ENCODE data around the gene LKAAEAR1. TPM values are rescaled to one million over a fixed set of nuclear protein-coding genes. Genes with fewer than 3 reads are reported as not detected.
A peak's percentile ranks its signal among the peaks of the same experiment; 100 is the strongest.

LKAAEAR1 gene
- total and polyA plus RNA-seq, 2 of the 4 experiments (the other 2 are of a cell fraction), result 0.21 TPM; not detected in 1

GRCh38 chr20:64057628-64058498 lies 26.3 kb downstream of the LKAAEAR1 start:
- in situ Hi-C loops (cut with MboI; ENCODE audit: low sequenced_read_pairs), result no loop called here
- Histone ChIP-seq H3K9me3 (ENCODE audit: control insufficient read depth, insufficient read depth, low read length) (no peaks in the 10 kb centered on the region), H3K9me1 (ENCODE audit: insufficient read depth, low read length) (peaks cover 6% of the 10 kb centered on the region), H2BK120ac (ENCODE audit: low read depth, low read length) (no peak overlapping the region), H2BK15ac (ENCODE audit: low read depth, low read length) (no peak overlapping the region), H3K18ac (ENCODE audit: low read depth, low read length) (no peak overlapping the region), H2AFZ (replicated peaks; ENCODE audit: low read length, poor library complexity) (peak overlapping the region; percentile 64), H2AK9ac (replicated peaks; ENCODE audit: low read depth, low read length, poor library complexity) (no peak overlapping the region), H4K8ac (ENCODE audit: low read depth in 2 of 2, low read length in 2 of 2) (no peak overlapping the region), H2BK5ac (ENCODE audit: low read depth, low read length, poor library complexity, severe bottlenecking) (no peak overlapping the region), H3K79me1 (ENCODE audit: low read depth in 1 of 2, low read length in 2 of 2) (peaks cover 4 to 7% of the 10 kb centered on the region in 2 experiments; a peak in 3 of 4 replicates), H3K4me1 (ENCODE audit: control insufficient read depth, insufficient read depth, low read length) (peaks cover 11% of the 10 kb centered on the region), H3K4me3 (ENCODE audit: insufficient read depth, low read depth, low read length) (no peak overlapping the region), H3K9ac (ENCODE audit: low read depth, low read length) (no peak overlapping the region), H3K56ac (ENCODE audit: extremely low read depth, insufficient read depth, low read length) (no peak overlapping the region), H3K4ac (ENCODE audit: low read depth, low read length) (no peak overlapping the region), H3K4me2 (ENCODE audit: low read depth, low read length) (peak overlapping the region; percentile 43; the same call in 1 of the 2 replicates), H4K91ac (ENCODE audit: insufficient read depth, low read depth, low read length) (no peak overlapping the region), H2AK5ac (ENCODE audit: low read depth, low read length) (no peak overlapping the region), H3K23ac (ENCODE audit: low read depth, low read length) (no peak overlapping the region), H4K5ac (ENCODE audit: low read depth, low read length) (no peak overlapping the region; the same call in 1 of the 2 replicates), H3K14ac (replicated peaks; ENCODE audit: low read depth, low read length) (no peak overlapping the region), H3K36me3 (ENCODE audit: control insufficient read depth, insufficient read depth, low read length) (no peaks in the 10 kb centered on the region), H3K27ac (ENCODE audit: insufficient read depth, low read length) (no peak overlapping the region), H2BK20ac (ENCODE audit: low read depth, low read length) (no peak overlapping the region), H4K20me1 (ENCODE audit: insufficient read depth, low read length) (no peaks in the 10 kb centered on the region), H3K27me3 (ENCODE audit: control insufficient read depth, insufficient read depth, low read length) (peaks cover 2% of the 10 kb centered on the region; the same call in 1 of the 2 replicates)
- DNase-seq, result peak; percentile 40
- ATAC-seq (ENCODE audit: low read depth), result peak; percentile 71
- intact Hi-C loops (cut with micrococcal nuclease), result loop anchor here (2.0 to 5.0 kb wide), 4 partner anchors 19 to 521 kb away; partner anchors contain the start of genes PRPF6 and PTK6
- ChIA-PET CTCF (interaction anchor here (1.8 kb wide), 1 partner anchor 12 kb away, joined by 6 read pairs; no protein-coding TSS in a partner anchor), POLR2A (ENCODE audit: unreplicated experiment) (no interaction called here)
- dilution Hi-C loops (cut with HindIII; ENCODE audit: low sequenced_read_pairs, unreplicated experiment), result no loop called here
- WGBS, 2 experiments (ENCODE audit: extremely low coverage in 2 of 2, insufficient read length in 1 of 2), result 35% methylated on average over 20 of the region's 33 CpGs; no CpG with 5 or more reads in 1 of the 2 experiments
- no TSS peak for BruUV-seq (replicated peaks)
- no peak for TF ChIP-seq CEBPB (IDR thresholded peaks at IDR 0.05; ENCODE audit: low read depth, low read length)
- TF ChIP-seq MAZ (IDR thresholded peaks at IDR 0.05; ENCODE audit: borderline replicate concordance, low read depth, low read length), result peak; percentile 54; the same call in 1 of the 2 replicates
- TF ChIP-seq CHD1 (IDR thresholded peaks at IDR 0.05; ENCODE audit: low read depth, low read length), result no peak
- TF ChIP-seq USF2 (IDR thresholded peaks at IDR 0.05; ENCODE audit: low read depth, low read length), result no peak
- no peak for TF ChIP-seq MXI1 (IDR thresholded peaks at IDR 0.05; ENCODE audit: borderline replicate concordance, low read depth, low read length)
- no peak for TF ChIP-seq NFE2L2 (IDR thresholded peaks at IDR 0.05; ENCODE audit: low read depth, low read length)
- TF ChIP-seq BHLHE40 (IDR thresholded peaks at IDR 0.05; ENCODE audit: low read depth, low read length), result peak; percentile 54; the same call in 1 of the 2 replicates
- no peak for TF ChIP-seq POLR2A (IDR thresholded peaks at IDR 0.05; ENCODE audit: low read depth, low read length)
- no peak for TF ChIP-seq ELK1 (IDR thresholded peaks at IDR 0.05; ENCODE audit: borderline replicate concordance, low read depth, low read length)
- no peak for TF ChIP-seq MAFK (IDR thresholded peaks at IDR 0.05; ENCODE audit: low read depth, low read length)
- TF ChIP-seq RCOR1 (IDR thresholded peaks at IDR 0.05; ENCODE audit: insufficient replicate concordance, low read length), result no peak
- no peak for TF ChIP-seq RFX5 (IDR thresholded peaks at IDR 0.05; ENCODE audit: low read depth, low read length)
- TF ChIP-seq SMC3 (IDR thresholded peaks at IDR 0.05; ENCODE audit: low read depth, low read length), result peak; percentile 43
- peak; percentile 66 for TF ChIP-seq RAD21 (IDR thresholded peaks at IDR 0.05; ENCODE audit: low read length)
- TF ChIP-seq FOS (IDR thresholded peaks at IDR 0.05; ENCODE audit: low read depth, low read length), result no peak
